HG03175 (cell line): Measurements from ENCODE around the gene CLIP3.
A peak's percentile ranks its signal among the peaks of the same experiment; 100 is the strongest.
"Not testable (repeated sequence)": the region's sequence is repeated elsewhere in the genome, so short reads cannot be mapped to it uniquely, and the experiment has no call there.

Source experiments
- ATAC-seq: cut with Tn5 transposase; IDR thresholded peaks from one replicate; pipeline ENCODE4 v1.9.1; 2021; ENCODE audit warnings: mild to moderate bottlenecking, moderate library complexity; ENCODE audit not compliant: unreplicated experiment

The CLIP3 gene

DNA sequence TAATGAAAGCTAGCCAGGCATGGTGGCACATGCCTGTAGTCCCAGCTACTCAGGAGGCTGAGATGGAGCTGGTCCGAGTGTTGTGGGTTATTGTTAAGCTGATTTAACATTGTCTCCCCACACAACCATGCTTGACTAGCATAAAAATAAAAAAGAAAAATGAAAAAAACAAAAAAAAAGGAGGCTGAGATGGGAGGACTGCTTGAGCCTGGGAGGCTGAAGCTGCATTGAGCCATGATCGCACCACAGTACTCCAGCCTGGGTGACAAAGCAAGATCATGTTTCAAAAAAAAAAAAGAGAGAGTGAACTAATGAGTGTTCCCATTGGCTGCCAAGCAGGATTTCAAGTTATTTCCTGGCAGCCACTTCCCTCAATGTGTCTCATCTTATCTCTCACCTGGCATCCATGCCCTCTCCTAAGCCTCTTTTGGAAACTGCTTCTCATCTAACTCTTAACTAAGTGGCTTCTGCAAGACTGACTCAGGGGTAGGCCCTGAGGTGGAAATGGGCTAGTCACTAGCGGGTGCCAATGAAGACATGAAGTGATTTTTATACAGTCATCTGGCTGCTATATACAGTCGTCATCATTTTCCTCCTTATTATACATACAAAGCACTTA, 16.5 kb upstream of the CLIP3 start:
- ATAC-seq = no peak

- ATAC-seq = no peak
Measured at GRCh38 chr19:36047835-36048234, 15.2 kb upstream of the CLIP3 start.

DNA sequence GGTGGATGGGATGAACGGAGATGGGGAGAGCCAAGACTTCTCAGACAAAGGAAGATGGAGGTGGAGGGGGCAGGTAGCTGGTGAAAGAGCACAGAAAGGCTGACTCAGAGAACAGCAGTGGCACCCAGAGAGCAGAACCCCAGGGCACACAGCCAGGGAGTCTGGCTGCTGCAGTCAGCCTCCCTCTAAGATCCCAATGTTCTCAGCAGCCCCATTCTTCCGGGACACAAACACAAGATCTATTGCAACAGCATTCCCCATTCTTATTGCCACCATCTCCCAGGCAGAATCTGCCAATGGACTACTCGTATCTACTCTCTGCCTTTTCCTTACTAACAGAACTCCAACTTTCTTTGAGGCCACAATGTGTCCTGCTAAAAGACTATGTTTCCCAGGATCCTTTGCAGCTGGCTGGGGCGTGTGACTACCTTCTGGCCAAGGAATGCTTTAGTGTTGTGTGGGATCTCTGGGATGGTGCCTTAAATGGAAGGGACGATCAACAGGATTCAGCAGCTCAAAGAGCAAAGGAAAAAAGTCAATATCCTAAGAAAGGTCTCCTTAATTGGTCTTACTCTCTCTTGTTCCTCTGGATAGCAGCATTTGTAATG, 13.9 kb upstream of the CLIP3 start:
- ATAC-seq = no peak

DNA sequence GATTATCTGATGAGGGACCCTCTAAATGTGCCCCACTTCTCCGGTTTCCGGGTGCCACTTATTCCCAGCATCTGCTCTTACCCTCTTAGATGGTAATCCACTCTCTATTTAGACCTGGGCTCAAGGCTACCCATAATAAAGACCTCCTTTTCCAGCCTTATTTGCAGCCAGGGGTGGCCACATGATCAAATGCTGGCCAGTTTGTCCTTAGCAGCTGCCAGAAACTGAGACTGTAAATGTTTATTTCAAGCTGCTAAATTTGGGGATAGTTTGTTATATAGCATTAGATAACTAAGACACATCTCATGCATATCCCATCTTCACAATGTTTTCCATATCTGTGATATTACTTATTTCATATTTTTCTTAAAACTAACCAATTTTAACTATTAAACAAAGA, 11.3 kb upstream of the CLIP3 start:
- ATAC-seq = no peak

- no peak for ATAC-seq
Measured at GRCh38 chr19:36041831-36042230, 9.2 kb upstream of the CLIP3 start.

DNA sequence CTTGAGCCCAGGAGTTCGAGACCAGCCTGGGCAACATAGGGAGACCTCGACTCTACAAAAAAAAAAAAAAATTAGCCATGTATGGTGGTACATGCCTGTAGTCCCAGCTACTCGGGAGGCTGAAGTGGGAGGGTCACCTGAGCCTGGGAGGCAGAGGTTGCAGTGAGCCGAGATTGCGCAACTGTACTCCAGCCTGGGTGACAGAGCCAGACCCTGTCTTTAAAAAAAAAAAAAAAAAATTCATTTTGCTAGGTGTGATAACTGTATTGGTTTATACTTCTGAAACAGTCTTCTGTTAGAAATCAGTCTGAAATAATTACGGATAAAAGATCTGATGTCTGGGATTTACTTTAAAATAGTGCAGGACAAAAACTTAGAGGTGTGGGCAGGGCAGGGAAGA, 8.4 kb upstream of the CLIP3 start:
- ATAC-seq = not testable (repeated sequence)

GRCh38 chr19:36040495-36040894, 7.8 kb upstream of the CLIP3 start:
- ATAC-seq = no peak

- ATAC-seq = no peak
Measured at GRCh38 chr19:36031308-36031707, 1.4 kb downstream of the CLIP3 start.

GRCh38 chr19:36030264-36031148, 2.2 kb downstream of the CLIP3 start:
- no peak for ATAC-seq

- ATAC-seq = no peak
Measured at GRCh38 chr19:36028313-36029041, 4.2 kb downstream of the CLIP3 start.

GRCh38 chr19:36027696-36028095, 5.0 kb downstream of the CLIP3 start:
- no peak for ATAC-seq

DNA sequence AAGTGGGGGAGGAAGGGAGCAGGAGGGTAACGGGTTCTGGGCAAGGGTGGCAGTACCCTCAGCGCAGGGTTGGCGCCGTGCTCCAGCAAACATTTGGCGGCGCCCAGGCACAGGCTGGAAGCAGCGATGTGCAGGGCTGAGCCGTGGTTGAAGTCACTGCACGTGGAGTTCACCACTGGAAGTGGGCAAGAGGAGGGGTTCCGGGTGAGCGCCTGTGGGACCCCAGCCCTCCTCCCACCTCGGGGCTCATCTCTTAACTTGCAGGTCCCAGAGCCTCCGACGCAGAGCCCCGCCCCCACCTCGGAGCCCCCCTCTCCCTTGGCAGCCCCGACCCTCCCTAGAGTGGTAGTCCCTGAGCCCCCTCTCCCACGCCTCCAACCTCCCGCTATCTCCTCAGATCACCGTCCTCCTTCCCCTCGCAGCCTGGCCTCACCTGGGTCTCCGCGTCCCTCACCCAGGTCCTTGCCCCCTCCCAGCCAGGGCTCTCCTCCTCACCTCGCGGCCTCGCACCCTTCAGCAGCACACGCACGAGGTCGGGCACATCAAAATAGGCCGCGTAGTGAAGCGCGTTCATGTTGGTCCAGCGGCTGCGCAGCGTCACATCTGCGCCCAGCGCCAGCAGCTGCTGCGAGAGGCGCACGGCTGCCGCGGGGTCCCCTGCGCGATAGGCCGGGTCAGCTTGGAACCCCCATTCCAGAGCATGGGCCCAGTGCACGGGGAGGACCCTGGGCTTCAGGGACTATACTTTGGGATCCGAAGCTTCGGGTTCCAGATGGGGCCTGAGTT, 6.4 kb downstream of the CLIP3 start:
- no peak for ATAC-seq

DNA sequence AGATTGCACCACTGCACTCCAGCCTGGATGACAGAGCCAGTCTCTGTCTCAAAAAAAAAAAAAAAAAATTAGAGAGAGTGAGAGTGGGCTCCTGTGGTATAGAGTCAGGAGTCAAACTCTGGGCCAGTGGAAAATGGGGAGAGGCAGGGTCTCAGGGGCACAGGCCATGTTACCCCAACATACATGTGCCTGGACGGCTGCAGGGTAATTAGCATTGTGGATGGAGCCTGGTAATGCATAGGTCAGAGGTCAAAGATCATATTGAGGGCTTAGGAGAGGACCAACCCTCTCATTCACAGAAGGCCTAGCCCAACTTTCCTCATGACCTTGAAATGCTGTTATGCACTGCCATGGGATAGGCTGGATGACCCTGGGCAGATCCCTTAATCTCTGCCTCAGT, 7.1 kb downstream of the CLIP3 start:
- no peak for ATAC-seq

DNA sequence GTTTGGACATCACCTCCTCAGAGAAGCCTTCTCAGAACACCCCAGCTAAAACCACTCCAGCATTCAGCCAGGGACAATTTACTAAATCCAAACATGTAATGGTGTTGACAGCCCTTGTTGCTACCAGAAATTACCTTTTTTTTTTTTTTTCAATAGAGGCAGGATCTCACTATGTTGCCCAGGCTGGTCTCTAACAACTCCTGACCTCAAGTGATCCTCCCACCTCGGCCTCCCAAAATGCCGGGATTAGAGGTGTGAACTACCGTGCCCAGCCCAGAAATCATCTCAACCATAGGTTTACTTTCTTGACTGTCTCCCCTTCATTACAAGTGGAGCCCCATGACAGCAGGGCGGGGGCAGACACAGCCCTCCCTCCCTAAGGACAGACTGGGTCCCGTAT, 9.2 kb downstream of the CLIP3 start:
- no peak for ATAC-seq

DNA sequence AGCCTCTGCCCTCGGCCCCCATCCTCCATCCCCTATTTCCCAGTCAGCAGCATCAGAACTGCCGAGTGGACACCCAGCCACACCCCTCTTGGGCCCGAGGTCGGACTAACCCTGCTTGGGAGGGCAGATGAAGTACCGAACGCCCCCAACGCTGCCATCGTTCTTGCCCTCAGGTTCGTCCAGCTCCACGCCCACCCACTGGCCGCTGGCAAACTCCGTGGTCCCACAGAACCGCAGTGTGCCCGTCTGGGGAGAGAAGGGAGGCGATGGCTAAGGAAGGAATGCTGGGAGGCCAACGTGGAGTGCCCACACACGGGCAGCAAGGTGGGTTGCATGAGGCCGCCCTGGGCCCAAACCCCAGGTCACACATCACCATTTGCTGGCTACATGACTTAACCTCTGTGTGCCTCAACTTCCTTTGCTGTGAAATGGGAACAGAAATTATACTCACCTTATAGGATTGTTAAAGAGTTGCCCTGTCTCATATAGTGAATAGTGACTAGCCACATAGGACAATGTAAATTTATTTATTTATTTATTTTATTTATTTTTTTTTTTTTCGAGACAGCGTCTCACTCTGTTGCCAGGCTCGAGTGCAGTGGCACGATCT, 13.5 kb downstream of the CLIP3 start:
- no peak for ATAC-seq

DNA sequence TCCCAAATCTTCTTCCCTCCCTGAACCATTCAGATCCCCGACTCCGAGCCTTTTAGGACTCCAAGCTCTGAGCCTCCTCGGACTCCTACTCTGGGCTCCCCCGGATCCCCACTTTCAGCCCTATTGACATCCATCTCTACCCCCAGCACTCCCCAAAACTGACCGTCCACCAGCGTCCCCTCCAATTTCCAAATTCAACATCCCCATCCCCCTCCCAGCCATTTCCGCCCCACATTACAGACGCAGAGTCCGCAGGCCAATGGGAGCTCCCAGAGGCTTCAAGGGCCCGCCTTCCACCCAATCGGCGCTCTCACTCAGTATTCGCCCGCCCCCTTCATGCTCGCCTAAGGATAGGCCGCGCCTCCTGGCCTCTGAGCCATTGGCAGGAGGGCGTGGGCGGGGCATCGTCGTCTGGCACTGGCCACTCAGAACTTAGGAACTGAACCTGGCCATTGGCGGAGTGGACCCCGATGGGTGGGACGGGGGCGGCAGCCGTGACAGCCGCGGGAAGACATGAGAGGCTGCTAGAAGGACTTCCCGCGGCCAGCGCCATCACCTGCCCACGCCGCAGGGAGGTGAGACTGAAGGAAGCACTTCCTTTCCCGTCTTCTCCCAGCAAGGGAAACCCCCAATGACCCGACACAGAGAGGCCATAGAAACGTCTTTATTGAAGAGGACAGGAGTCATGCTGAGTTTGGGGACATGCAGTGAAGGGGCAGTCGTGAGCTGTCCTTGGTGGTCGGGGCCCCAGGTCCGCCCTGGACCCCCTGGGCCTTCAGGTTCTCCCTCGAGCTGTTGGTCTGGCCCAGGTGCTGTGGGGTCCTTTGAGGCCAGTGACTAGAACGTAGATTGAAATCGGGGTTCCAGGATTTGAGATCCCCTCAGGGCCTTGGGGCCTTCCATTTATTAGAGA, 18.4 kb downstream of the CLIP3 start, which contains the start of gene ALKBH6:
ALKBH6 (minus strand) TSS at position 202 of the 913 bp plus-strand sequence. CDS start 816 bp downstream, outside the sequence.
- ATAC-seq = peak; percentile 98

- no peak for ATAC-seq
Measured at GRCh38 chr19:36013280-36014011, 19.2 kb downstream of the CLIP3 start.

DNA sequence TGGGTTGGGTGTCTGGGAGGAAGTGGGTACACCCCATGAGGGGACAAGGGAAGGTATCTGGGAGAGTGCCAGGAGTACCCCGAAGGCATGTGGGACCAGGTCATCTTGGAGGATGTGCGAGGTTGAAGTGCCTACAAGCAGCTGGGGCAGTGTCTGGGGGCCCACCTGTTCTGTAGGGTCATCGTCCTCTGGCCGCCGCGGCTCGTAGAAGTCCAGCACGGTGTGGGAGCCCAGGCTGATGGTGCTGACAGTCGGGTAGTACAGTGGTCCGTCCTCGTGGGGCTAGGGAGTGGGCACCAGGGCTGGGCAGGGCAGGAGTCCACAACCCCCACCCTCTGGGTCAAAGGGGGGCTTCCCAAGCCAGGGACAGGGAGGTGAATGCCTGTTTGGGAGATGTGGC, 22.3 kb downstream of the CLIP3 start:
- ATAC-seq = no peak
